ENCODE results near the gene EGFR.

DNA sequence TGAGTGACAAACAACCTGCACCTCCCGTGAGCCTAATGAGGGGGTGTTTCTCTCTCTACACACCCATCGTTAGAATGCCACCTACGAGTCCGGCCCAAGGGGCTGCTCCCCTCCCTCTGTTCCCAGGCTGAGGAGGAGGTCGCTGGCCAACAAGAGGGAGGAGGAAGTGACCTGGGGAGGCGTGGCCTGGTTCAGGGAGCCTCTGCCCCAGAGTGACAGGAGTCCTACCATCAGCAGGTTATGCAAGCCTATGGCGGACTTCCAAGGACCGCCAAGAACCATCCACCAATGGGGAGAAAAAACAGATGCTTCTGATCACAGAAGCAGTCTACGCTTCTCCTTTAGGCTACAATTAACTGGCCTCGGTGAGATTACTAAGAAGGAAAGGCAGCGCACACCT is 12.3 kb upstream of the EGFR start:
- no peak for TF ChIP-seq CTCF (IDR thresholded peaks at IDR 0.05)
- TF ChIP-seq POLR2A (IDR thresholded peaks at IDR 0.05; ENCODE audit: low read depth), result no peak
- no peak for TF ChIP-seq POLR2AphosphoS5 (IDR thresholded peaks at IDR 0.05)

Measured in esophagus muscularis mucosa (tissue), 3 donors.